GM19240 (cell line): ENCODE data around the gene LRRC47.
"Not testable (repeated sequence)": the region's sequence is repeated elsewhere in the genome, so short reads cannot be mapped to it uniquely, and the experiment has no call there.

Source experiments
- DNase-seq: peaks from one replicate; pipeline ENCODE4 v3.0.0; 2011; ENCODE audit warnings: low spot score; ENCODE audit not compliant: insufficient read length

The LRRC47 gene

DNA sequence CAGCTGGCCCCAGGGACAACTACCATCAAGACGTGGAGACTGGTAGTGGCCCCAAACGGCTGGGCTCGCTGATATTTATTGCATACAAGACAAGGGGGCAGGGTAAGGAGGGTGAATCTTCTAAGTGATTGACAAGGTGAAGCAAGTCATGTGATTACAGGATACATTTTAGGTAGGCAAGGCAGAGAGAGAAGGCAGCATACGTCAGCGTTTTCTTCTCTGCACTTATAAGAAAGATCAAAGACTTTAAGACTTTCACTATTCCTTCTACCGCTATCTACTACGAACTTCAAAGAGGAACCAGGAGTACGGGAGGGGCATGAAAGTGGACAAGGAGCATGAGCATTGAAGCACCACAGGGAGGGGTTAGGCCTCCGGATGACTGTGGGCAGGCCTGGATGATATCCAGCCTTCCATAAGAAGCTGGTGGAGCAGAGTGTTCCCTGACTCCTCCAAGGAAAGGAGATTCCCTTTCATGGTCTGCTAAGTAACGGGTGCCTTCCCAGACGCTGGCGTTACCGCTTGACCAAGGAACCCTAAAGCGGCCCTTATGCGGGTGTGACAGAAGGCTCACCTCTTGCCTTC is 47.9 kb downstream of the LRRC47 start:
- not testable (repeated sequence) for DNase-seq

DNA sequence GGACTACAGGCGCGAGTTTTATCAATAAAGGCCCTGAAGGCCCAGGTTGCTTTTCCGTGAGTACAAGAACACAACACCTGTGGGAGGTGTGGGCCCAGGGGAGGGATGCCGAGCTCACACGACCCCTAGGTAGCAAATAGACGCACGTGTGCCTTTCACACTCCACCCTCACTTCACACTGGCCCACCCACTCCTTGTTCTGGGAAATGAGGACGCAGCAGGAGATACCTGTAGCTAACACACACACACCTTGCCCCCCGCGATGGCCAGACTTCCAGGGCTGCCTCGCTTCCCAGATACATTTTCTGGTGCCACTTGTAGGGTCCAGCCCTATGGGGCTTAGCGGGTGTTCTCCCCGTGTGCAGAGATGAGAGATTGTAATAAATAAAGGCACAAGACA is 48.4 kb downstream of the LRRC47 start:
- DNase-seq, result no peak

DNA sequence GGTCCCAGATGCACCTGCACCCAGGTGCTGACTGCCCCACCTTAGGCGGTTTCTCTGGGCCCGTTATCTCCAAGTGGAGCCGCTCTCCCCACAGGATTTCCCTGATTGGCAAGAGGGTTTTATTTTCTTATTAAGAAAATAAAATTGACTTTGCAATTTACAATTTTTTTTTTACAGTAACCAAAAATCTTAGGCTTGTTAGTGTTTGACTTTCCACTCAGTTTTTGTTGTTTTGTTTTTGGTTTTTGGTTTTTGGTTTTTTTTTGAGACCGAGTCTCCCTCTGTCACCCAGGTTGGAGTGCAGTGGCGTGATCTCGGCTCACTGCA is 48.8 kb downstream of the LRRC47 start:
- DNase-seq, result no peak

DNA sequence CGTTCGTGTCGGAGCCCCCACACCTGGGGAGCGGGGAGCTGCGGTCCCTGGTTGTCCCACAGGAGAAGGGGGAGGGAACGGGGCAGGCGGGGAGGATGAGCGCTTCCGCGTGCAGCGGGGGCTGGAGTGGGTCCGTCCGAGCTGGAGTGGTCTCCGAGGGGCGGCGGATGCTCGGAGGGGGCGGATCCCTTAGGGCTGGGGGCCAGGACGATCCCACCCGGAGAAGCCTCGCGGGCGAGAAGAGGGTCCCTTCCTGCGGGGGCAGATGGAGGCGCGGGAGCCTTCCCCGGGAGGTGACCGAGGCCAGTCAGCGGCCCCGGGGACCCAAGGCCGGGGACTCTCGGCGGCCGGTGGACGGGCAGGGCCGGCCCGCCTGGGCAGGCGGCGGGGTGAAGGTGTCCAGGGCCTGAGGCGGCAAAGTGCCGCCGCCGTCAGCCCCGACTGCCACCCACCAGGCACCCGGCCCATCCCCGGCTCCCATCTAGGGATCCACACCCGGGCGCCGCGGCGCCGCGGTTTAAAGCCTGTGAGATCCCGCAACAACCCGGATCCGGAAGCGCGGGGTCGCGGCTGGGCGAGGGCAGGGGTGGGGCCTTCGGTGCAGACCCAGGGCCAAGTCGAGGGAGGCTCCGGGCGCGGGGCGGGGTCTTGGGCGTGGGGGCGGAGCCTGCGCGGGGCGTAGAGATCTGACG is 49.3 kb downstream of the LRRC47 start:
- peak; percentile 97 for DNase-seq

DNA sequence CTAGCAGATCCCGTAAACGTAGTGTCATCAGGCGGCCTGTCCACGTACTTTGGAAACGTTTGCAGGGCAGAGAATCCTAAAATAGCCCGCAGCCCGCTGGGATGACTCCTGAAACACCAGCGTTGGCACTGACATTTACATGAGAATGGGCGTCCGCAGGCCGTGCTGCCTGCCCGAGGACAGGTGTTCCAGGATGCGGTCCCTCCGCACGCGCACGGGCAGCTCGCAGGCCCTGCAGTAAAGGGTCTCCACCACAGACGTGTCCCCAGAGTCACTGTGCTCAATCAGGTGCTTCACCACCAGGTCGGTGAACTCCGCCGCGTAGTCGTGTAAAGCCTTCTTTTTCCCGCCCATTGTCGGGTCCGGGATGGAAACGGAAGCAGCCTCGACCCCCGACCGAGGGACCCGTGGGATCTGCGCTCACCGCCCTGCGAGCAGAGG is 49.9 kb downstream of the LRRC47 start:
- no peak for DNase-seq

DNA sequence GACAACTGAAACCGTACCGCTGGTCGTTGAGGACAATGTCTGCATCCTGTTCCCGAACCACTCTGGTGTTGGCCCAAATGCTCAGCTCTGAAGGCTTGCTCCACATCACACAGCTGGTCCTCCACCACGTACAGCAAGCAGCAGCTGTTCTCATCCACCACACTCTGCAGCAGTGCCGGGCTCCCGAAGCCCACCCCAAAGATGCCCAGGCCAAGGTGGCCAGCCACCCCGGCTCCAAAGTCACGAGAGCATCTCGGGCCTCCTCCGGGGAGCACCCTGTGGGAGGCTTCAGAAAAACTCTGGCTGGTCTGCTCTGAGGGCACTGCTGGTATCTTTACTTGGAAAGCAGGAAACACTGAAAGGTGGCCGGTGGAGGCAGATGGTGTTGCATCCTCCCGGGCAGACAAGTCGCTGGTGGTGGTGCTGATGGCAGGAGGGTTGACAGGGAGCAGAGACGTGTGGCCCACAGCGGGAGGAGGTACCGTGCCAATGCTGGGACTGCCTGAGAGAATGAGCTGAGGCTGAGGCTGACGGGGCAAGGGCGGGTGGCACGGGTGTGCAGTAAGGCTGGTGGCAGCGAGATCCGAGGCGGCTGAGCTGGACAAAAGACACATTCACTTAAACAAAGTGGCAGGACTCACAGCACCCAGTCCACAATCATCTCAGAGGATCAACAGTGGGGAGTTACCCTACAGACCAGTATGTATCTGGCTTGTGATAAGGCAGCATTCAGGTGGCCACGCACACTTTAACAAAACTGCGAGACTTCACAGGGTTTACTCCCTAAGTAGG is 50.5 kb downstream of the LRRC47 start:
- DNase-seq, result no peak

DNA sequence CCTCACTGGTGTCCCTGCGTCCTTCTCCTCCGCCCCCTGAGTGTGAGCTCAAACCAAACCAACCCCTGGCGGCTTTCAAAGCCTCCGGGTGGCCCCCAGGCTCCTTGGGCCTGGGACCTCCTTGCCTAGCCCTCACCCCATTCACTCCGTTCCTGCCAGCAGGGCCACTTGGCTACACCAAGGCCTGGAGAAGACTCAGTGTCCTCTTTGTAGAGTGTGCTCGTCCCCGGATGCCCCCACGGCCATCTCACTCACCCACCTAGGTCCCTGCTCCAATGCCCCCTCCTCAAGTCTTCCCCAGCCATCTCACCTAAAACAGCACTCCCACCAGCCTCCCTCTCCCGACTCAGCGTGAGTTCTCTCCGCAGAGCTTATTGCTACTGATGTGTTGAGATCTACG is 51.2 kb downstream of the LRRC47 start:
- no peak for DNase-seq

DNA sequence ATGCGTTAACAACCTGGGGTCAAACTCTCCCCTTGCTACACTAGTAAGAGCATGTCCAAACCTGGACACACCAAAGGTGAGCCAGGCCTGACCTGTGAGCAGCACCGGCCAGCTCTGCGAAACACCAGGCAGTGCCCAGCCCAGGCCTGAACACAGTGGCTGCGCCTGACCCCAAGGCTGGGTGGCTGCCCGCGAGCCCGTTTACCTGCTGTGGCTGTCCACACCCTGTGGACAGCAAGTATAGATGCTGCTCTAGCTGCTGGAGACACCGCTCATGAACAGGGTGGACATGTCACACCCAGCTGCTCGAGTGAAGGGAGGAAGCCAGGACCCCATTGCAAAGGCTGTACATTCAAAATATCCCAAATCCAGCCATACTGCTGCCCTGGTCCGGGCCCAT is 51.7 kb downstream of the LRRC47 start:
- no peak for DNase-seq

DNA sequence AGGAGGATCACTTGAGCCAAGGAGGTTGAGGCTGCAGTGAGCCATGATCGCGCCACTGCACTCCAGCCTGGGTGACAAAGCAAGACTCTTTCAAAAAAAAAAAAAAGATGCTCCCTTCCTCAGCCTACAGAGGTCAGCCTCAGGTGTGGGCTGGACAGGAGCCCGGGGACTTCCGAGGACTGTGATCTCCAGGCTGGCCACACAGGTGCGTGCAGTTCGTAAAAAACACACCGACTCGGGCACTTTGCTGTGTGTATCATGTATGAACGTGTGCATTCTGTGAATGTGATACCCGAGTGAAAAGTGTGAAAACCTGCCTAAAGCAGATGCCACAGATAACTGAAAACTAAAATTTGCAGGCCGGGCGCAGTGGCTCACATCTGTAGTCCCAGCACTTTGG is 52.5 kb downstream of the LRRC47 start:
- no peak for DNase-seq

DNA sequence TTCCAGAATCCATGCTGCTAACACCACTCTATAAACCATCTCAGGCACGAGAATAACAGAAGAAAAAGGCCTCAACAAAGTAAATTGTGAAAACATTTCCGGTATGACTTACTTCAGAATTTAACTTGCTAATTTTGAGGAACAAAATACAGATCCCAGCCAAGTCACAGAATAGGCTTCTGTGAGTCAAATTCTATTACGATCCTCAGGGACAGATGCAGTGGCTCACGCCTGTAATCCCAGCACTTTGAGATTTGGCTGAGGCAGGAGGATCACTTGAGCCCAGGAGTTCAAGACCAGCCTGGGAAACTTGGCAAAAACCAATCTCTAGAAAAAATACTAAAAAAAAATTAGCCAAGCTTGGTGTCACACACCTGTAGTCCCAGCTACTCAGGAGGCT is 52.9 kb downstream of the LRRC47 start:
- no peak for DNase-seq

DNA sequence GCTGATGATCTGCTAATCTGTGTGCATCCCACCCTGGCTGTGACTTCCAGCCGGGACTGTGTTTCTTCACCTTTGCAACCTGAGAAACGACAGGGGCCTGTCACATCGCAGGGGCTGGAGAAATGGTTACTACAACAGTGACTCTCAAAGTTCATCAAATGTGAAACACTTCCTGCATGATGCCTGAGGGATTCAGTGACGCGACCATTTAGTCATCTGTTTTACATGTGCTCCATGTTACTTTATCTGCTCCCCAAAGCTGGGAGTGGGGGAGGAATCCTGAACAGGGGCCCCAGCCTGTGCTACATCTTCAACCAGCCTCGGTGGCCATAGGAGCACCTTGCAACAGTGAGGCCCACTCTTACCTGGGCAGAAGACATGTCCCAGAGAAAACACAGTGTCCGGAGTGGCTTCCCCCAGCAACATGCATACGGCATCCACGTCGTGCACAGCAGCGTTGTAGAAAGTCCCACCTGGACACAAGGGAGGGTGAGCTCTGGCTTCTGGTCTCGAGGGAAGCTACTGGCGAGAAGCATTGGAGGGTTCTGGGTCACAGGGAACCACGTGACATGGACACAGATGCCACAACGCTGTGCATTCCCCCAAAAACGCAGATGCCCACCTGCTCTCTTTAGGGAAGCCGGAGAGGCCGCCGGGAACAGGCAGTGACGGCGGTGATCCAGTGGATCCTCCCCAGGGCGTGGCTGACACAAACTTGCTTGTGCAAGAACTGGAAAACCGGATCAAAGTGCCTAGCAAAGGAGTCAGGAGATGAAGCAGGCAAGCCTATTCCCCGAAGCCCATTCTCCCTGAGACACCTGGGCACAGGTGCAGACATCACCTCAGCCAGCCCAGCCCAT is 53.6 kb downstream of the LRRC47 start:
- no peak for DNase-seq

DNA sequence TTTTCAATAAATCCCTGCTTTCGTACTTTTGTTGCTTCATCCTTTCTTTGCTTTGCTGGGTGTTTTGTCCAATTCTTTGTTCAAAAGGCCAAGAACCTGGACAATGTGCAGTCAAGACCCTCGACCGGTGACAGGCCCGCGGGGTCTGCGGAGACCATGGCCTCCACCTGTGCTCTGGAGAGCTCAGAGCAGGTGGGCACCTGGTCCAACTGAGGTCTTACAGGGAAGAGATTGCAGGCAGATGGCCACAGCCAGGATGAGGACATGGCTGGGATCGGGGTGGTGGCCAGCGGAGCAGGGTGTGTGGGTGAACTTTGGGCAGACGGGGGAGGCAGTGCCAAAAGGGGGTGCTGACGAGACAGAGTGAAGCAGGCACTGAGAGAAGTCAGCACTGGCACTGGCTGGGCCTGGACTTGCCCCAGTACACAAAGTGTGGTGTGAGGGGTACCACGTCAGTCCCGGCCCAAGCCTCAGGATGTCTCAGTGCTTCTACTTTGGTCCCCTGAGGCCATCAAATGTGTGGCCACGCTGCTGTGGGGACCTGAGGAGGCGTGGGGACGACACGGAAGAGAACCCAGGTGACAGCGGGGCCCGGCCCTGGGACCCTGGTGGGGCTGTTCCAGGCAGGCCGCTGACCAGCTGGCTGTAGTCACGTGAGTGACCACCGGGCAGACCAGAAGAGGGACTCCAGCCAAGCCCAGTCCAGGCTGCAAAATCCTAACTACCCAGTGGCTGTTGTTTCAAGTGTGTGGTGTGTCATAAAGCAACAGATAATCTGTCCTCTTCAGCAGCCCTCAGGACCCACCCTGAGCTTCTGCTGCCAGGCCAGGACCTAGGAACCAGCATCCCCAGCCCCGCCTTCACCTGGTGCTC is 54.5 kb downstream of the LRRC47 start:
- no peak for DNase-seq

DNA sequence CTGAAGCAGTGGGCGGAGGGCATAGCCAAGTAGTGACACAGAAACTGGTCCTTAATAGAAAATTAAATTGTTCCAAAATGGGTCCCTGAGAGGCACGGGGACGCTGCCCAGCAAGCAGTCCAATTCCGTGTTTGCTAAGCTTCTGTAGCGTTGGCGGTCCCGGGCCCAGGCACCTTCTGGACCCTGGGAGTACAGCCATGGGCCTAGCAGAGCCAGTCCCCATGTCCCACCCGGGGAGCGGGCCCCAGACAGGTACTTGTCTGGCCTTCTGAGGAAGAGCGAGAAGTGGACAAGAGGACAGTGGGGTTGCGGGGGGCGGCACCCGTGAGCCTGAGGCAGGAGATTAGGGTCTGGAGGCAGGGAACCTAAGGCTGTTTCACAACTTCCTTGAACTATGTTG is 55.5 kb downstream of the LRRC47 start:
- no peak for DNase-seq

DNA sequence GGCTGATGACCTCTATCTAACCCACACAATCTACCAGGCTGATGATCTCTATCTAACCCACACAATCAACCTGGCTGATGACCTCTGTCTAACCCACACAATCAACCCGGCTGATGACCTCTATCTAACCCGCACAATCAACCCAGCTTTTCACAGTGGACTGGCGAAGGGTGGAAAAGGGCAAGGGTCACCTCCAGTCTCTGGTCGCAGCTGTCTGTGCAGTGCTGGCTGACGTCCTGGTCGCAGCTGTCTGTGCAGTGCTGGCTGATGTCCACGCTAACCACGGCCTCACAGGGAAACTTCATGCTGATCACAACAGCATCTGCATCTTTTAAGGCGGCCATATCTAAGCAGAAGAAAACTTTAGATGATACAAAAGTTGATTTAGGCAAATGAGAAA is 56.3 kb downstream of the LRRC47 start:
- no peak for DNase-seq

DNA sequence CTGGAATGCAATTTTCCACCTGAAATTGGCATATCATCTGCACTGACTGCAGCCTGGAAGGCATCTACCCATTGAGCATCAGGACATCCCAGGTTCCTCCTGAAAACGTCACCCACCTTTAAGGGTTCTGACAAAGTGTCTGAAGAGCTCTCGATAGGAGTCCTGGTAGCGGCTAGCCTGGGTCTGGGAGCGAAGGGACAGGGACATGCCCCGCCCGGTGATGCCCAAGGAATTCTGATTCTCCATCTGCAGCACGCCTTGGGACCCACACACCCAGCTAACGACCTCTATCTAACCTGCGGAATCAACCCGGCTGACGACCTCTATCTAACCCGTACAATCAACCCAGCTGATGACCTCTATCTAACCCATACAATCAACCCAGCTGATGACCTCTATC is 57.4 kb downstream of the LRRC47 start:
- DNase-seq, result no peak

DNA sequence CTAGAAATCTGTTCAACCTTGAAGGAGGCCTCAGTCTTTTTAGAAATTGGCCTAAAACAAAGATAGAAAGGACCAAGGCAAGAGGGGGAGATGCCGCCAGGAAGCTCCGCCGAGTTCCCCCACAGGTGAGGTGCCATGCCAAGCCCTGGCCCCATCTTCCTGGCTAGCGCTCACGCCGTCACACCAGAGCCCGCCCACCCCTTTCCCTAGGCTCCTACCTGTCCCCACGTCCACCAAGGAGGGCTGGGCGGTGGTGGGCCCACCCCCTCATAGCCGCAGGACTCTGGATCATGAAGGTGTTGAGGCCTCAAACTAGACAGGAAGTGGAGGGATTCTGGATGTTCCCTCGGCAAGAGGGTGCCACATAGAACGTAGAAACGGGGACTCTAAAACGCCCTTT is 59.6 kb downstream of the LRRC47 start:
- no peak for DNase-seq

DNA sequence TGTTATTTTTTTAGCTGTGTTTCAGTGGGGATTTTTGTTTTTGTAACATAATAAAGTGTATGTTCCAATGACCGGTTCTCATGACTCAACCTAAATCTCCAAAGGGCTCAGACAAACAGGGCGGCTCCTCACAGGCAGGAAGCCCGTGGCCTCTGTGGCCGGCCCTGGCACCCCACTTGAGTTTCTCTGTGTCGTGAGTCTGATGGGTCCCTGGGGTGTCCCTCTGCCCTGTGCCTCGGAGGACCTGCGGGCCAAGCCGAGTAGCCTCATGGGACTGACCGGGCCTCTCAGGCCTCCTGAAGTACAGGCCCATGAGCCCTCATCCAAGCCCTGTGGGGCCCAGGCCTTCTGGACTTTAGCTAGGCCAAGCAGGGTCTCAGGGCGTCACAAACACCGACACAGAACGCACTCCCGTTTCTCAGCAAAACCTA is 60.2 kb downstream of the LRRC47 start:
- DNase-seq, result no peak

DNA sequence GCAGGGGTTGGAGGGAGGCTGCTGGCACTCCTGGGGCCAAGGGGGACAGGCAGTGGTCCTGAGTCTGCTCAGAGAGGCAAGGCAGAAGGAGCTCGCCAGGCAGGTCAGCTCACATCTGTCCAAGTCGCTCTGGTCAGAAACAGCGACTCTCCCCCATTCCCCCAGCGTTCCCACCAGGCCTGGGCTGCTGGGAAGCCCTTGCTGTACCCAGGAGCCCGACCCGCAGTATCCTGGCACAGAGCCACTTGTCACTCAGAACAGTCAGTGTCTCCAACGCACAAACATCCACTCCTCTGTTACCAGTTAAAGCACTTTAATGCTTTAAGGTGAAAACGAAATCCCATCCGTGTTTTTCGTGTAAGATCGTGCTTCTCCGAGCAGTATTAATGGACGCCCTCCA is 60.6 kb downstream of the LRRC47 start:
- DNase-seq, result no peak

DNA sequence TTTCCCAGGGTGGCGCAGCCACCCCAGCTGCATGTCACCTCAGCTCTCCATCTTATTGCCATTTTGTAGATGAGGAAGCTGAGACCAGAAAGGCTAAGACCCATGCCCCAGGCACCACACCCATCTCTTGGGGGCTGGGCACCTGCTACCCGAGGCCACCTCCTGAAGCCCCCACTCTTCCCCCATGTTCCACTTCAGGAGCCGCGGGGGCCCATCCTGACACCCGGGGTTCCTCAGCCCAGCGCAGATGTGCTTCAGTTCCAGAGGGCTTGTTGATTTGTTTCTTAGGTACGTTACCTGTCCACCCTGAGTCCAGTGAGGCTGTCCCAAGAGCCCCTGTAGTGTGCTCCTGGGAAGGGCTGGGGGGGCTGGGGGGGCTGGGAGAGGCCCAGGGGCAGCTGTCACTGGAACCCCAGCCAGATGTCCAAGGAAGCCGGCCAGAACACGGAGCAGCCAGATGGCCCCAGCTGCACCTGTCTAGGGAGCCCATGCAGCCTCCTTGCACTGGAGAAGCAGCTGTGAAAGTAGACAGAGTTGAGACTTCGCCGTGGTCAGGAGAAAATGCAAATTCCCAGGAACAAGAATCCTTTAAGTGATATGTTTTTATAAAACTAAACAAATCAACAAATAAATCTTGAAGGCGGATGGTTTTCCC is 61.1 kb downstream of the LRRC47 start:
- no peak for DNase-seq

DNA sequence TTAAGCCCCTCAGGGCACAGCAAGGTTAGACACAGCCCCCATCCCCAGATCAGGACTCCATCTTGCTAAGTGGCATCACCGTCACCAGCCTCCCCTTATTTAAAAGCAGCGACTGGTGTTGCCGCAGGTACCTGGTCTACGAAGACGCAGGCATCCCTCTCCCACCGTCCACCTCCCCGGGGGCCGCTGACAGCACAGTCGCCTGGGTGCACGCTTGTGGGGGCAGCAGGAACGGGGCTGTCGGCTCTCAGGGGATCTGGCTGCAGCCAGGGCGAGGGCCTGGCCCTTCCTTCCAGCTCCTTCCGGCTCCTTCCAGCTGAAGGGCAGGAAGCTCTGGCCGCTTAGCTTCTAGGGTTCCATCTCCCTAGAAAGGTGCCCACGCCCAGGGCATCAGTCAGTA is 61.7 kb downstream of the LRRC47 start:
- DNase-seq, result no peak
